Measurements from ENCODE around the gene AOPEP.

DNA sequence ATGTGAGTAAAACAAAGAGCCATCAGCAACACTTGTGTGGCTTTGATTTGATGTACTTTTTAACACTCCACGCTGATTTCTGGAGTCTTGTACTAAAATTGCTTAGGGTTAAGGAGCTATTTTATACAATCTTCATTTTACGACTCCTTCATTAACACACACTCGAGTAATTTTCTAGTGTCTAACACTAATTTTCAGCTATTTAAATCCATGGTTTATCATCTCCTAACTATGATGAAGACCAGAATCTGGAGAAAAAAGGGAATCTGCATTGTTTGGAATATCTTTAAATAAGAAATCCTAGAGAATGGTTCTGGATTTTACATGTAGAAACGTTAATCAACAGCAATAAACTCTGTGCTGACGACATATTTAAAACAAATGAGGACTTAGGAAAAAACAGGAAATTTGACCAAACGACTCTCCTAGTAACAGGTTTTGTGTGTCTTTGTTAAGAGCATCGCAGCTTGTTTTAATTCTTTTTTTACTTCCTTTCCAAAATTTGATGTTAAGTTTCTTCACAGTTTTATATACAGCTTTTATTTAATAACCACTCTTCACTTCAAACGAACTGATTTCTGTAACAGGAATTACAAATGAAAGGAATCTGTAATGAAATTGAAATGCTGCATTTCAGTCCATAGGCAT, 138.5 kb downstream of the AOPEP start:
- TF ChIP-seq, protein P1, sequence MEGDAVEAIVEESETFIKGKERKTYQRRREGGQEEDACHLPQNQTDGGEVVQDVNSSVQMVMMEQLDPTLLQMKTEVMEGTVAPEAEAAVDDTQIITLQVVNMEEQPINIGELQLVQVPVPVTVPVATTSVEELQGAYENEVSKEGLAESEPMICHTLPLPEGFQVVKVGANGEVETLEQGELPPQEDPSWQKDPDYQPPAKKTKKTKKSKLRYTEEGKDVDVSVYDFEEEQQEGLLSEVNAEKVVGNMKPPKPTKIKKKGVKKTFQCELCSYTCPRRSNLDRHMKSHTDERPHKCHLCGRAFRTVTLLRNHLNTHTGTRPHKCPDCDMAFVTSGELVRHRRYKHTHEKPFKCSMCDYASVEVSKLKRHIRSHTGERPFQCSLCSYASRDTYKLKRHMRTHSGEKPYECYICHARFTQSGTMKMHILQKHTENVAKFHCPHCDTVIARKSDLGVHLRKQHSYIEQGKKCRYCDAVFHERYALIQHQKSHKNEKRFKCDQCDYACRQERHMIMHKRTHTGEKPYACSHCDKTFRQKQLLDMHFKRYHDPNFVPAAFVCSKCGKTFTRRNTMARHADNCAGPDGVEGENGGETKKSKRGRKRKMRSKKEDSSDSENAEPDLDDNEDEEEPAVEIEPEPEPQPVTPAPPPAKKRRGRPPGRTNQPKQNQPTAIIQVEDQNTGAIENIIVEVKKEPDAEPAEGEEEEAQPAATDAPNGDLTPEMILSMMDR (conservative IDR thresholded peaks at IDR 0.05) = no peak
- no peak for TF ChIP-seq ZFX (IDR thresholded peaks at IDR 0.05)
